ENCODE measurements around the gene OTULIN. TPM values are rescaled to one million over a fixed set of nuclear protein-coding genes. Genes with fewer than 3 reads are reported as not detected.

OTULIN gene
- total and polyA plus RNA-seq, 2 experiments from 2014 or later = 24.3 to 43.9 TPM

DNA sequence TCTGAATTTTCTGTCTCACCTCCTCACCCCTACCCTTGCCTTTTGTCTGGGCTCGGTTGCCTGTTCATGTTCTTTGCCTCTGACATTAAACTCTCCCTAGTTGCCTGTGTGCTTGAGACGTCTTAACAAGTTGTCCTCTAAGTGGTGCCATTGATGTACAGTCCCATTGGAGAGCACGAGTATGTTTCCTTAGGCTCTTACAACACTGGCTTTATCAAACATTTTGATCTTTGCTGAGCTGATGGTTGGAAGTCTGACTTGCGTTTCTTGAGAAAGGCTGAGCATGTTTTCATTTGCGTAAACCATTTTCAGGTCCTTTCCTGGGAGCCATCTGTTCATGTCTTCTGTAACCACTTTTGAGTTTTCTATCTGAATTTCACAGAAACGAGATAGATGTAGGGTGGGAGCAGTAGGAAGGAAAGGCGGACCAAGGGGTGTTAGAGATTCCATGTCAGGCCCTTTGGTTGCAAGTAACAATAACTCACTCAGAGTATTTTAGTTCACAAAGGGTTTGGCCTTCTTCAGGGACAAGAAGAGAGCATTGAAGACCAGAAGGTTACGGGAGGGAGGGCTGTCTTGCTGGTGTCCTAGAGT, 35.4 kb downstream of the OTULIN start:
- H4K20me1 ChIP-seq (replicated peaks; ENCODE audit: insufficient read depth) = peaks cover 3% of the 10 kb centered on the region; the same call in 1 of the 2 replicates
- H2AFZ ChIP-seq = no peak overlapping the region
- H3K4me3 Mint-ChIP-seq = no peak overlapping the region
- no peak for TF ChIP-seq ZNF331 (CRISPR knock-in tag; IDR thresholded peaks at IDR 0.05; ENCODE audit: low read depth)
- no peak for TF ChIP-seq POLR2AphosphoS5 (IDR thresholded peaks at IDR 0.05; ENCODE audit: low read depth)
- no peak for TF ChIP-seq EZH2 (IDR thresholded peaks at IDR 0.05; ENCODE audit: low read depth, unreplicated experiment)
- no peak for TF ChIP-seq NANOG (IDR thresholded peaks at IDR 0.05; ENCODE audit: borderline replicate concordance)
- TF ChIP-seq EZH2phosphoT487 (IDR thresholded peaks at IDR 0.05; ENCODE audit: unreplicated experiment) = no peak
- TF ChIP-seq CREB1 (CRISPR knock-in tag; IDR thresholded peaks at IDR 0.05; ENCODE audit: low read depth) = no peak
- TF ChIP-seq ETS1 (IDR thresholded peaks at IDR 0.05) = no peak
- TF ChIP-seq, protein P1, sequence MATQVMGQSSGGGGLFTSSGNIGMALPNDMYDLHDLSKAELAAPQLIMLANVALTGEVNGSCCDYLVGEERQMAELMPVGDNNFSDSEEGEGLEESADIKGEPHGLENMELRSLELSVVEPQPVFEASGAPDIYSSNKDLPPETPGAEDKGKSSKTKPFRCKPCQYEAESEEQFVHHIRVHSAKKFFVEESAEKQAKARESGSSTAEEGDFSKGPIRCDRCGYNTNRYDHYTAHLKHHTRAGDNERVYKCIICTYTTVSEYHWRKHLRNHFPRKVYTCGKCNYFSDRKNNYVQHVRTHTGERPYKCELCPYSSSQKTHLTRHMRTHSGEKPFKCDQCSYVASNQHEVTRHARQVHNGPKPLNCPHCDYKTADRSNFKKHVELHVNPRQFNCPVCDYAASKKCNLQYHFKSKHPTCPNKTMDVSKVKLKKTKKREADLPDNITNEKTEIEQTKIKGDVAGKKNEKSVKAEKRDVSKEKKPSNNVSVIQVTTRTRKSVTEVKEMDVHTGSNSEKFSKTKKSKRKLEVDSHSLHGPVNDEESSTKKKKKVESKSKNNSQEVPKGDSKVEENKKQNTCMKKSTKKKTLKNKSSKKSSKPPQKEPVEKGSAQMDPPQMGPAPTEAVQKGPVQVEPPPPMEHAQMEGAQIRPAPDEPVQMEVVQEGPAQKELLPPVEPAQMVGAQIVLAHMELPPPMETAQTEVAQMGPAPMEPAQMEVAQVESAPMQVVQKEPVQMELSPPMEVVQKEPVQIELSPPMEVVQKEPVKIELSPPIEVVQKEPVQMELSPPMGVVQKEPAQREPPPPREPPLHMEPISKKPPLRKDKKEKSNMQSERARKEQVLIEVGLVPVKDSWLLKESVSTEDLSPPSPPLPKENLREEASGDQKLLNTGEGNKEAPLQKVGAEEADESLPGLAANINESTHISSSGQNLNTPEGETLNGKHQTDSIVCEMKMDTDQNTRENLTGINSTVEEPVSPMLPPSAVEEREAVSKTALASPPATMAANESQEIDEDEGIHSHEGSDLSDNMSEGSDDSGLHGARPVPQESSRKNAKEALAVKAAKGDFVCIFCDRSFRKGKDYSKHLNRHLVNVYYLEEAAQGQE (IDR thresholded peaks at IDR 0.05; ENCODE audit: unreplicated experiment) = no peak
- no peak for TF ChIP-seq CTCF (conservative IDR thresholded peaks at IDR 0.05; ENCODE audit: low read depth in 2 of 2)
- no peak for TF ChIP-seq JUNB (IDR thresholded peaks at IDR 0.05; ENCODE audit: unreplicated experiment)
- TF ChIP-seq ZNF114 (CRISPR knock-in tag; IDR thresholded peaks at IDR 0.05) = no peak
- TF ChIP-seq STAT1 (IDR thresholded peaks at IDR 0.05; ENCODE audit: unreplicated experiment) = no peak
- TF ChIP-seq, protein P2, sequence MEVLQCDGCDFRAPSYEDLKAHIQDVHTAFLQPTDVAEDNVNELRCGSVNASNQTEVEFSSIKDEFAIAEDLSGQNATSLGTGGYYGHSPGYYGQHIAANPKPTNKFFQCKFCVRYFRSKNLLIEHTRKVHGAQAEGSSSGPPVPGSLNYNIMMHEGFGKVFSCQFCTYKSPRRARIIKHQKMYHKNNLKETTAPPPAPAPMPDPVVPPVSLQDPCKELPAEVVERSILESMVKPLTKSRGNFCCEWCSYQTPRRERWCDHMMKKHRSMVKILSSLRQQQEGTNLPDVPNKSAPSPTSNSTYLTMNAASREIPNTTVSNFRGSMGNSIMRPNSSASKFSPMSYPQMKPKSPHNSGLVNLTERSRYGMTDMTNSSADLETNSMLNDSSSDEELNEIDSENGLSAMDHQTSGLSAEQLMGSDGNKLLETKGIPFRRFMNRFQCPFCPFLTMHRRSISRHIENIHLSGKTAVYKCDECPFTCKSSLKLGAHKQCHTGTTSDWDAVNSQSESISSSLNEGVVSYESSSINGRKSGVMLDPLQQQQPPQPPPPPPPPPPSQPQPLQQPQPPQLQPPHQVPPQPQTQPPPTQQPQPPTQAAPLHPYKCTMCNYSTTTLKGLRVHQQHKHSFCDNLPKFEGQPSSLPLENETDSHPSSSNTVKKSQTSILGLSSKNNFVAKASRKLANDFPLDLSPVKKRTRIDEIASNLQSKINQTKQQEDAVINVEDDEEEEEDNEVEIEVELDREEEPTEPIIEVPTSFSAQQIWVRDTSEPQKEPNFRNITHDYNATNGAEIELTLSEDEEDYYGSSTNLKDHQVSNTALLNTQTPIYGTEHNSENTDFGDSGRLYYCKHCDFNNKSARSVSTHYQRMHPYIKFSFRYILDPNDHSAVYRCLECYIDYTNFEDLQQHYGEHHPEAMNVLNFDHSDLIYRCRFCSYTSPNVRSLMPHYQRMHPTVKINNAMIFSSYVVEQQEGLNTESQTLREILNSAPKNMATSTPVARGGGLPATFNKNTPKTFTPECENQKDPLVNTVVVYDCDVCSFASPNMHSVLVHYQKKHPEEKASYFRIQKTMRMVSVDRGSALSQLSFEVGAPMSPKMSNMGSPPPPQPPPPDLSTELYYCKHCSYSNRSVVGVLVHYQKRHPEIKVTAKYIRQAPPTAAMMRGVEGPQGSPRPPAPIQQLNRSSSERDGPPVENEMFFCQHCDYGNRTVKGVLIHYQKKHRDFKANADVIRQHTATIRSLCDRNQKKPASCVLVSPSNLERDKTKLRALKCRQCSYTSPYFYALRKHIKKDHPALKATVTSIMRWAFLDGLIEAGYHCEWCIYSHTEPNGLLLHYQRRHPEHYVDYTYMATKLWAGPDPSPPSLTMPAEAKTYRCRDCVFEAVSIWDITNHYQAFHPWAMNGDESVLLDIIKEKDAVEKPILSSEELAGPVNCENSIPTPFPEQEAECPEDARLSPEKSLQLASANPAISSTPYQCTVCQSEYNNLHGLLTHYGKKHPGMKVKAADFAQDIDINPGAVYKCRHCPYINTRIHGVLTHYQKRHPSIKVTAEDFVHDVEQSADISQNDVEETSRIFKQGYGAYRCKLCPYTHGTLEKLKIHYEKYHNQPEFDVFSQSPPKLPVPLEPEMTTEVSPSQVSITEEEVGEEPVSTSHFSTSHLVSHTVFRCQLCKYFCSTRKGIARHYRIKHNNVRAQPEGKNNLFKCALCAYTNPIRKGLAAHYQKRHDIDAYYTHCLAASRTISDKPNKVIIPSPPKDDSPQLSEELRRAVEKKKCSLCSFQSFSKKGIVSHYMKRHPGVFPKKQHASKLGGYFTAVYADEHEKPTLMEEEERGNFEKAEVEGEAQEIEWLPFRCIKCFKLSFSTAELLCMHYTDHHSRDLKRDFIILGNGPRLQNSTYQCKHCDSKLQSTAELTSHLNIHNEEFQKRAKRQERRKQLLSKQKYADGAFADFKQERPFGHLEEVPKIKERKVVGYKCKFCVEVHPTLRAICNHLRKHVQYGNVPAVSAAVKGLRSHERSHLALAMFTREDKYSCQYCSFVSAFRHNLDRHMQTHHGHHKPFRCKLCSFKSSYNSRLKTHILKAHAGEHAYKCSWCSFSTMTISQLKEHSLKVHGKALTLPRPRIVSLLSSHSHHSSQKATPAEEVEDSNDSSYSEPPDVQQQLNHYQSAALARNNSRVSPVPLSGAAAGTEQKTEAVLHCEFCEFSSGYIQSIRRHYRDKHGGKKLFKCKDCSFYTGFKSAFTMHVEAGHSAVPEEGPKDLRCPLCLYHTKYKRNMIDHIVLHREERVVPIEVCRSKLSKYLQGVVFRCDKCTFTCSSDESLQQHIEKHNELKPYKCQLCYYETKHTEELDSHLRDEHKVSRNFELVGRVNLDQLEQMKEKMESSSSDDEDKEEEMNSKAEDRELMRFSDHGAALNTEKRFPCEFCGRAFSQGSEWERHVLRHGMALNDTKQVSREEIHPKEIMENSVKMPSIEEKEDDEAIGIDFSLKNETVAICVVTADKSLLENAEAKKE (CRISPR knock-in tag; IDR thresholded peaks at IDR 0.05) = no peak
- peaks cover 7% of the 10 kb centered on the region for H3K27me3 Mint-ChIP-seq (ENCODE audit: insufficient read depth, low read depth, poor library complexity)
- H3K4me1 Mint-ChIP-seq = peaks cover 19% of the 10 kb centered on the region
- H3K4me2 ChIP-seq = no peak overlapping the region
- no peak overlapping the region for H3K27ac ChIP-seq (ENCODE audit: low read depth)
- H3K4me1 ChIP-seq (ENCODE audit: insufficient read depth) = peaks cover 15% of the 10 kb centered on the region
- H3K36me3 ChIP-seq (ENCODE audit: insufficient read depth) = peaks cover 12% of the 10 kb centered on the region; the same call in 1 of the 2 replicates
- DNase-seq (ENCODE audit: low spot score) = no peak
- ATAC-seq = no peak
- H3K79me2 ChIP-seq (replicated peaks; ENCODE audit: insufficient read depth) = no peaks in the 10 kb centered on the region; the same call in 1 of the 2 replicates
- no peak overlapping the region for H3K27ac Mint-ChIP-seq
- no peaks in the 10 kb centered on the region for H3F3A ChIP-seq (replicated peaks; ENCODE audit: low read depth)
- H3K9me3 Mint-ChIP-seq = no peaks in the 10 kb centered on the region
- H3K9me2 ChIP-seq (ENCODE audit: insufficient read depth) = 0 out of 2 replicates have a peak, but pooled peaks cover 5% of the 10 kb centered on the region
- no peaks in the 10 kb centered on the region for H3K27me3 ChIP-seq (ENCODE audit: insufficient read depth)
- no peak overlapping the region for H3K4me3 ChIP-seq
- H3K36me3 Mint-ChIP-seq (ENCODE audit: low read depth) = peaks cover 34% of the 10 kb centered on the region

Data from GM23338 (cell line).